ENCODE data around the gene TSPO. TPM values are rescaled to one million over a fixed set of nuclear protein-coding genes. Genes with fewer than 3 reads are reported as not detected.
"Not testable (repeated sequence)": the region's sequence is repeated elsewhere in the genome, so short reads cannot be mapped to it uniquely, and the experiment has no call there.

The TSPO gene
- total and polyA plus RNA-seq, 2 of the 13 experiments (the other 11 are each of a cell fraction or from before 2014, with no cell fraction given): 0.46 to 1.4 TPM

DNA sequence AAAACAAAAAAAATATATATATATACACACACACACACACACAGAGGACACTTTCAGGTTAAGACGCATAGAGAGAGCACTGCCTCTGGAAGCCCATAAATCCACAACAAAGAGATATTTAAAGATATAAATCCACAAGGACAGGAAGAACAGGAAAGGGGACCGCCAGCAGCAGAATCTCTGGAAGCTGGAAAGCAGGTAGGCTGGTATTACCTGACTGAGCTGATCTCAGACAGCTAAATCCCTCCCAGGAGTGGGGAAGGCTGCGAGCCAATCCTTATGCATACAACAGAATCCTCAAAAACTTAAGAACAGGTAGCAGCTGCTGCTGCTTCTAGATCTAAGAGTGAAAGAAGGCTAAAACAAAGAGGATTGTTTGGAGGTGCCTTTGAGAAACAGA, 6.4 kb upstream of the TSPO start (continued):
- TF ChIP-seq, protein P1, sequence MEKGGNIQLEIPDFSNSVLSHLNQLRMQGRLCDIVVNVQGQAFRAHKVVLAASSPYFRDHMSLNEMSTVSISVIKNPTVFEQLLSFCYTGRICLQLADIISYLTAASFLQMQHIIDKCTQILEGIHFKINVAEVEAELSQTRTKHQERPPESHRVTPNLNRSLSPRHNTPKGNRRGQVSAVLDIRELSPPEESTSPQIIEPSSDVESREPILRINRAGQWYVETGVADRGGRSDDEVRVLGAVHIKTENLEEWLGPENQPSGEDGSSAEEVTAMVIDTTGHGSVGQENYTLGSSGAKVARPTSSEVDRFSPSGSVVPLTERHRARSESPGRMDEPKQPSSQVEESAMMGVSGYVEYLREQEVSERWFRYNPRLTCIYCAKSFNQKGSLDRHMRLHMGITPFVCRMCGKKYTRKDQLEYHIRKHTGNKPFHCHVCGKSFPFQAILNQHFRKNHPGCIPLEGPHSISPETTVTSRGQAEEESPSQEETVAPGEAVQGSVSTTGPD (CRISPR knock-in tag; IDR thresholded peaks at IDR 0.05): no peak
- TF ChIP-seq ZNF564 (CRISPR knock-in tag; IDR thresholded peaks at IDR 0.05) (no peak), ZNF124 (CRISPR knock-in tag; IDR thresholded peaks at IDR 0.05) (no peak), PCBP1 (IDR thresholded peaks at IDR 0.05; ENCODE audit: borderline replicate concordance, low read depth, low read length) (no peak), PPARG (CRISPR knock-in tag; conservative IDR thresholded peaks at IDR 0.05) (no peak), ZNF772 (CRISPR knock-in tag; IDR thresholded peaks at IDR 0.05) (no peak), ZSCAN9 (CRISPR knock-in tag; IDR thresholded peaks at IDR 0.05; ENCODE audit: borderline replicate concordance) (no peak), CEBPG (CRISPR knock-in tag; IDR thresholded peaks at IDR 0.05) (no peak), POLR2G (IDR thresholded peaks at IDR 0.05; ENCODE audit: low read depth, low read length) (no peak), SRF (IDR thresholded peaks at IDR 0.05; ENCODE audit: low read depth, low read length) (no peak)
- TF ChIP-seq, protein P2, sequence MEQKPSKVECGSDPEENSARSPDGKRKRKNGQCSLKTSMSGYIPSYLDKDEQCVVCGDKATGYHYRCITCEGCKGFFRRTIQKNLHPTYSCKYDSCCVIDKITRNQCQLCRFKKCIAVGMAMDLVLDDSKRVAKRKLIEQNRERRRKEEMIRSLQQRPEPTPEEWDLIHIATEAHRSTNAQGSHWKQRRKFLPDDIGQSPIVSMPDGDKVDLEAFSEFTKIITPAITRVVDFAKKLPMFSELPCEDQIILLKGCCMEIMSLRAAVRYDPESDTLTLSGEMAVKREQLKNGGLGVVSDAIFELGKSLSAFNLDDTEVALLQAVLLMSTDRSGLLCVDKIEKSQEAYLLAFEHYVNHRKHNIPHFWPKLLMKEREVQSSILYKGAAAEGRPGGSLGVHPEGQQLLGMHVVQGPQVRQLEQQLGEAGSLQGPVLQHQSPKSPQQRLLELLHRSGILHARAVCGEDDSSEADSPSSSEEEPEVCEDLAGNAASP (CRISPR knock-in tag; IDR thresholded peaks at IDR 0.05; ENCODE audit: borderline replicate concordance): no peak
- TF ChIP-seq, protein P3, sequence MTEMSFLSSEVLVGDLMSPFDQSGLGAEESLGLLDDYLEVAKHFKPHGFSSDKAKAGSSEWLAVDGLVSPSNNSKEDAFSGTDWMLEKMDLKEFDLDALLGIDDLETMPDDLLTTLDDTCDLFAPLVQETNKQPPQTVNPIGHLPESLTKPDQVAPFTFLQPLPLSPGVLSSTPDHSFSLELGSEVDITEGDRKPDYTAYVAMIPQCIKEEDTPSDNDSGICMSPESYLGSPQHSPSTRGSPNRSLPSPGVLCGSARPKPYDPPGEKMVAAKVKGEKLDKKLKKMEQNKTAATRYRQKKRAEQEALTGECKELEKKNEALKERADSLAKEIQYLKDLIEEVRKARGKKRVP (CRISPR knock-in tag; IDR thresholded peaks at IDR 0.05): no peak

GRCh38 chr22:43145371-43145770, 6.0 kb upstream of the TSPO start:
- 58% methylated on average over 8 of the region's 8 CpGs for WGBS (ENCODE audit: low lambda C conversion rate)
- H3K36me3 ChIP-seq (replicated peaks in 1 of 2; ENCODE audit: control insufficient read depth in 1 of 2, insufficient read depth in 2 of 2, low read length in 2 of 2); BruUV-seq (replicated peaks); H3K9ac ChIP-seq (ENCODE audit: insufficient read depth, low read depth, low read length); H3K79me2 ChIP-seq (ENCODE audit: insufficient read depth, low read length); H3K27ac ChIP-seq (ENCODE audit: extremely low read length, insufficient read depth, low read length); ATAC-seq; DNase-seq (ENCODE audit: low spot score); CTCF ChIA-PET (ENCODE audit: low intra/inter-chr PET ratio, low total read pairs); intact Hi-C loops (cut with micrococcal nuclease; ENCODE audit: unreplicated experiment); FAIRE-seq; H3K9me3 ChIP-seq (ENCODE audit: low read length); H3K4me2 ChIP-seq (ENCODE audit: low read depth, low read length); H2AFZ ChIP-seq (ENCODE audit: low read length); H3K4me3 ChIP-seq (replicated peaks in 1 of 3; ENCODE audit: insufficient read depth in 1 of 3, low read depth in 2 of 3, low read length in 3 of 3); H4K20me1 ChIP-seq (ENCODE audit: insufficient read depth, low read length); in situ Hi-C loops (cut with HindIII; ENCODE audit: extremely low pct_ligation_motif_present, low pct_unique_long_range_greater_than_20kb): not testable (repeated sequence)
- H3K4me1 ChIP-seq (ENCODE audit: insufficient read depth, low read length): peaks cover 22% of the 10 kb centered on the region
- POLR2A ChIA-PET: interaction anchor here (0.6 to 0.9 kb wide), 2 partner anchors 11 to 28 kb away, joined by 3 read pairs; no protein-coding TSS in a partner anchor
- H3K27me3 ChIP-seq (ENCODE audit: control insufficient read depth in 1 of 2, insufficient read depth in 2 of 2, low read length in 2 of 2): peaks cover 4 to 10% of the 10 kb centered on the region in 2 experiments; a peak in 3 of 5 replicates

- CTCF ChIA-PET (ENCODE audit: low intra/inter-chr PET ratio, low total read pairs); H3K9ac ChIP-seq (ENCODE audit: insufficient read depth, low read depth, low read length); H2AFZ ChIP-seq (ENCODE audit: low read length); H3K9me3 ChIP-seq (ENCODE audit: low read length); intact Hi-C loops (cut with micrococcal nuclease; ENCODE audit: unreplicated experiment); H3K4me2 ChIP-seq (ENCODE audit: low read depth, low read length); DNase-seq (ENCODE audit: low spot score); FAIRE-seq; H3K79me2 ChIP-seq (ENCODE audit: insufficient read depth, low read length); H3K27ac ChIP-seq (ENCODE audit: extremely low read length, insufficient read depth, low read length); ATAC-seq; H4K20me1 ChIP-seq (ENCODE audit: insufficient read depth, low read length); H3K36me3 ChIP-seq (replicated peaks in 1 of 2; ENCODE audit: control insufficient read depth in 1 of 2, insufficient read depth in 2 of 2, low read length in 2 of 2); in situ Hi-C loops (cut with HindIII; ENCODE audit: extremely low pct_ligation_motif_present, low pct_unique_long_range_greater_than_20kb); BruUV-seq (replicated peaks); H3K4me3 ChIP-seq (replicated peaks in 1 of 3; ENCODE audit: insufficient read depth in 1 of 3, low read depth in 2 of 3, low read length in 3 of 3): not testable (repeated sequence)
- WGBS (ENCODE audit: low lambda C conversion rate): 59% methylated on average over 15 of the region's 15 CpGs
- Histone ChIP-seq H3K4me1 (ENCODE audit: insufficient read depth, low read length) (peaks cover 23% of the 10 kb centered on the region), H3K27me3 (ENCODE audit: control insufficient read depth in 1 of 2, insufficient read depth in 2 of 2, low read length in 2 of 2) (peaks cover 4 to 19% of the 10 kb centered on the region in 2 experiments; a peak in 3 of 5 replicates)
- POLR2A ChIA-PET: interaction anchor here (0.6 kb wide), 1 partner anchor 10 kb away, joined by 3 read pairs; no protein-coding TSS in a partner anchor
Observed at GRCh38 chr22:43146332-43146731, 5.0 kb upstream of the TSPO start.

All from HepG2 (cell line).